Mucosa of rectum (tissue), 2 donors: Measurements from ENCODE around the gene OR51I1.

Source experiments
- H3K27ac ChIP-seq, 2 donors: one replicate each; pipeline ENCODE4 v1.7.0; 2013; ENCODE audit warnings: inconsistent platforms in 2 of 2, low read depth in 2 of 2, low read length in 2 of 2
- H3K27me3 ChIP-seq, 2 donors: one replicate each; pipeline ENCODE4 v1.7.0; 2013; ENCODE audit warnings: low read length in 2 of 2; ENCODE audit not compliant: control insufficient read depth in 2 of 2, insufficient read depth in 2 of 2
- H3K36me3 ChIP-seq, 2 donors: one replicate each; pipeline ENCODE4 v1.7.0; 2013; ENCODE audit warnings: low read length in 2 of 2; ENCODE audit not compliant: control insufficient read depth in 2 of 2, insufficient read depth in 2 of 2
- H3K4me1 ChIP-seq, 2 donors: one replicate each; pipeline ENCODE4 v1.7.0; 2013; ENCODE audit warnings: low read length in 2 of 2, mild to moderate bottlenecking in 1 of 2; ENCODE audit not compliant: control insufficient read depth in 2 of 2, insufficient read depth in 2 of 2
- H3K4me3 ChIP-seq, 2 donors: one replicate each; pipeline ENCODE4 v1.7.0; 2013; ENCODE audit warnings: low read length in 2 of 2
- H3K9ac ChIP-seq, 2 donors: one replicate each; pipeline ENCODE4 v1.7.0; 2013; ENCODE audit warnings: low read length in 2 of 2, low read depth in 1 of 2, mild to moderate bottlenecking in 1 of 2
- H3K9me3 ChIP-seq, 2 donors: one replicate each; pipeline ENCODE4 v1.7.0; 2013; ENCODE audit warnings: low read length in 2 of 2; ENCODE audit not compliant: control insufficient read depth in 2 of 2
- donor health status: healthy.
- donor health status: Normal muscosa, but diverticular disease.

OR51I1 gene

DNA sequence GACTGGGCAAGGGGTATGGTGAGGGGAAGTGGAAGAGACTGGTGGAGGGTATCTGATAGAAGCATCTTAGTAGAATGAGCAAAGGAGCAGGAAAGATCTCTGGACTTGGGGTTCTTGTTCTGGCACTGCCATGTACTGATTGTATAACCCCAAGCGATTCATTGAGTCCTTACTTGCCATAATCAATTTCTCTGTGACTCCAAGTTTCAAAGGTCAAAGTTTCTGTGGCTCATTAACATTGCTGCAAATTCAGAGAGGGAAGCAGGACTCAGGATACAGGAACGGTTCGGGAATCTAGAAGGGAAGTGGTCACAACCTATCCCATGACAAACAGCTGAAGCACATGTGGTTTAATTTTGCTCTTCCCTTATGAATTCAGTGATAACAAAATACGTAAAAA lies 8.1 kb upstream of the OR51I1 start:
- H3K27ac ChIP-seq = no peak overlapping the region
- no peaks in the 10 kb centered on the region for H3K36me3 ChIP-seq
- no peak overlapping the region for H3K9ac ChIP-seq
- H3K4me1 ChIP-seq = no peaks in the 10 kb centered on the region
- no peak overlapping the region for H3K4me3 ChIP-seq
- H3K27me3 ChIP-seq = no peaks in the 10 kb centered on the region
- H3K9me3 ChIP-seq = no peaks in the 10 kb centered on the region

GRCh38 chr11:5449023-5449422 lies 7.7 kb upstream of the OR51I1 start, which contains the start of gene OR51I2:
TSS of gene OR51I2 (plus strand) at chr11:5449323. CDS start at chr11:5453489, 4,166 bp downstream.
- no peak within 1 kb of the TSS for H3K27ac ChIP-seq
- no peaks in the 10 kb centered on the region for H3K9me3 ChIP-seq
- no peak within 1 kb of the TSS for H3K9ac ChIP-seq
- no peak within 1 kb of the TSS for H3K4me3 ChIP-seq
- no peaks in the 10 kb centered on the region for H3K36me3 ChIP-seq
- H3K4me1 ChIP-seq = no peaks in the 10 kb centered on the region
- H3K27me3 ChIP-seq = no peaks in the 10 kb centered on the region

DNA sequence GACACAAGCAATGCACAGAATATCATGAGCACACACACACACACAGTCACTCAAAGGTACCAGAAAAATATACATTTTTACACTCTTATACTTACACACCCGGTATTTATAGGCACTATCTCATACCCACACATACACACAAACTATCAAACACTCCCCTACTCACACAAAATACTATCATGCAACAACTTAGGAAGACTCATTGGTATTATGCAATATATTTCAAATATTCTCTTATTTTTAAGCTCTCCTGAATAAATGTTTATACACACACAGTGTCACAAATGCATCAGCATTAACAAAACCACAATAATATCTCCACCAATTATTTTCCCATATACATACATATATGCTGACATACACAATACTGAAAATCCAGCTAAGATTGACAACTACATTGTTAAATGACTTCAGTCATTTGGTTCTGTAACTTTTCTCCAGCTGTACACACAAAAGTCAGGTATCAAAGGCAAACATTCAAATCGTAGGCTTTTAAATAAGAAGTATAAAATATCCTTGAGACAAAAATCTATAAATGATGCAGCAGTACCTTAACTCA lies 2.6 kb upstream of the OR51I1 start:
- H3K36me3 ChIP-seq = no peaks in the 10 kb centered on the region
- H3K4me3 ChIP-seq = no peak overlapping the region
- no peak overlapping the region for H3K27ac ChIP-seq
- no peaks in the 10 kb centered on the region for H3K9me3 ChIP-seq
- no peaks in the 10 kb centered on the region for H3K27me3 ChIP-seq
- no peaks in the 10 kb centered on the region for H3K4me1 ChIP-seq
- H3K9ac ChIP-seq = no peak overlapping the region

- no peaks in the 10 kb centered on the region for H3K36me3 ChIP-seq
- H3K27me3 ChIP-seq = no peaks in the 10 kb centered on the region
- H3K4me3 ChIP-seq = no peak overlapping the region
- H3K27ac ChIP-seq = no peak overlapping the region
- H3K9ac ChIP-seq = no peak overlapping the region
- no peaks in the 10 kb centered on the region for H3K9me3 ChIP-seq
- no peaks in the 10 kb centered on the region for H3K4me1 ChIP-seq
Observed at GRCh38 chr11:5423131-5423530, 18.2 kb downstream of the OR51I1 start.

DNA sequence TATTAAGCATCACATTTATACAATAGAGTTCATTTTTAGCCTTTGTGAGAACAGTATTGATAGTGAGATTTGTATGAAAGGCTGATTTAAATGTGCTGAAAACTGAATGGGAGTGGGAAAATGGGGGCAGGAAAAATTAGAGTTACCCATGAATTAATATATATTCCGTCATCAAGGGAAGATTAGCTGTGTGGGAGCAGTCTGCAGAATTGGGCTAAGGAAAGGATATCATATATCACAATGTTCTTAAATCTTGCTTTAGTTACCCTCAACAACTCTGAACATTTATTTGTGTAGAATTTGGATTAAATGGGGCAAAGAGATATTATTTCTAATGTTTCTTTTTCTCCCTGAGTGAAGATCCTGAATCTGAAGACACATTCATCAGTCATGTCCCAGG lies 19.5 kb downstream of the OR51I1 start, which contains the start of gene OR51Q1:
Gene OR51Q1 (plus strand): TSS at position 301 of the 400 bp plus-strand sequence. CDS start 90 bp downstream, at position 391.
- Histone ChIP-seq H3K9me3 (no peaks in the 10 kb centered on the region), H3K9ac (no peak within 1 kb of the TSS), H3K4me1 (no peaks in the 10 kb centered on the region), H3K27me3 (no peaks in the 10 kb centered on the region), H3K27ac (no peak within 1 kb of the TSS), H3K4me3 (no peak within 1 kb of the TSS), H3K36me3 (no peaks in the 10 kb centered on the region)

DNA sequence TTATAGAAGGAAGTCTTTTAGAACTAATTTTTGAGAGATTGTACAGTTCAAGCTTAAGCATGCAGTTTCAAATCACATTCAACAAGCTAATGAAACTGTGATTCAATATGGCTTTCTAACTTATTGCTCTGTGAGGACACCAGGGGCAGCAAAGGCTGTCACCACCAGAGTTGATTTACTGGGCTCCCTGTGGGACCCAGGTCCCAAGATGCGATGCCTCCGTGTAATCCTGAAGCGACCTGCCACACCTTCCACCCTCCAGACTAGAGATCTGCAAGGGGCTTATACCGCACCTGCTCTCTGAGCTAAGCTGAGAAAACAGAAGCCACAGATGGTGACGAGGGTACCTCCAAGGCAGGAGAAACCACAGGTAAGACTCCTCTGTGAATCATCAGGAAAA lies 20.3 kb downstream of the OR51I1 start:
- H3K36me3 ChIP-seq = no peaks in the 10 kb centered on the region
- H3K27ac ChIP-seq = no peak overlapping the region
- H3K4me1 ChIP-seq = no peaks in the 10 kb centered on the region
- no peak overlapping the region for H3K4me3 ChIP-seq
- no peaks in the 10 kb centered on the region for H3K27me3 ChIP-seq
- no peak overlapping the region for H3K9ac ChIP-seq
- H3K9me3 ChIP-seq = no peaks in the 10 kb centered on the region

DNA sequence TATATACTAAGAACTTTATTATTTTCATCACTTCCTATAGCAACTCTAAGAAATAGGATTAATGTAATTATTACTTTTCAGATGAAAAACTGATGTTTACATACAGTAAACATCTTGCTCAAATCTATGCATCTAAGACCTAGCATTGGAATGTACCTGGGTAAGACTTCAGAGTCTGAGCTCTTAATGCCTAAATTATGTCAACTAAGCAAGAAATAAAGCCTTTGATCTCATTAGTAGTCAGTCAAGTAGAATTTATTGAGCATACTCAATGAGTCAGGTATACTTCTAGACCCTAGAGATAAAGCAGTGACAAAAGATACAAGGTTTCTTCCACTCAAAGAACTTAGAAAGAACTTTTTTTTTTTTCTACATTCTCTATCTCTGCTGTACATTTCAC lies 36.1 kb downstream of the OR51I1 start:
- no peaks in the 10 kb centered on the region for H3K27me3 ChIP-seq
- no peaks in the 10 kb centered on the region for H3K4me1 ChIP-seq
- H3K9me3 ChIP-seq = no peaks in the 10 kb centered on the region
- H3K27ac ChIP-seq = no peak overlapping the region
- no peak overlapping the region for H3K9ac ChIP-seq
- no peaks in the 10 kb centered on the region for H3K36me3 ChIP-seq
- H3K4me3 ChIP-seq = no peak overlapping the region

DNA sequence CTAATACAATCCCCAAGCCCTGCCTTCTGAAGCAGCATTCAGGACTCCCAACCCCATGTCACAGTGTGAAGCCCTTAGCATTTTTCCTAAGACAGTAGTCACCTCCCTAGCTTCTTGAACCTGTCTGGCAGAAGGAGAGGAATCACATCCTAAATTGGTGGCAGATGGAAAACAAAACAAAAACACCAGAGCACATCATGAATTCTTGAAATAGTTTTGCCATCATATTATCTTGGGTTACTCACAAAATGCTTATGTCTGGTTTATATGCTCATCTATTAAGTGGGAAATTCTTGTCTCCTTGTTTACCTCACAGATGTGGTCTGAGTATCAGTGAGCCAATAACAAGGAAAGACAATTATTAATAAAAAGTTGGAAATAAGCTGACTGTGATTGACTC lies 42.4 kb downstream of the OR51I1 start:
- Histone ChIP-seq H3K9me3 (no peaks in the 10 kb centered on the region), H3K27me3 (no peaks in the 10 kb centered on the region), H3K4me1 (no peaks in the 10 kb centered on the region), H3K27ac (no peak overlapping the region), H3K36me3 (no peaks in the 10 kb centered on the region), H3K9ac (no peak overlapping the region), H3K4me3 (no peak overlapping the region)

GRCh38 chr11:5394091-5394490 lies 47.2 kb downstream of the OR51I1 start:
- H3K9ac ChIP-seq = no peak overlapping the region
- H3K9me3 ChIP-seq = no peaks in the 10 kb centered on the region
- no peak overlapping the region for H3K4me3 ChIP-seq
- no peaks in the 10 kb centered on the region for H3K4me1 ChIP-seq
- no peaks in the 10 kb centered on the region for H3K27me3 ChIP-seq
- no peaks in the 10 kb centered on the region for H3K36me3 ChIP-seq
- H3K27ac ChIP-seq = no peak overlapping the region
